Central memory CD4-positive, alpha-beta T cell (primary cell): Measurements from ENCODE around the gene RNF103.
"Not testable (repeated sequence)": the region's sequence is repeated elsewhere in the genome, so short reads cannot be mapped to it uniquely, and the experiment has no call there.

ENCODE experiments used
- DNase-seq: peaks from one replicate; pipeline ENCODE4 v3.0.0; 2022

Gene RNF103

DNA sequence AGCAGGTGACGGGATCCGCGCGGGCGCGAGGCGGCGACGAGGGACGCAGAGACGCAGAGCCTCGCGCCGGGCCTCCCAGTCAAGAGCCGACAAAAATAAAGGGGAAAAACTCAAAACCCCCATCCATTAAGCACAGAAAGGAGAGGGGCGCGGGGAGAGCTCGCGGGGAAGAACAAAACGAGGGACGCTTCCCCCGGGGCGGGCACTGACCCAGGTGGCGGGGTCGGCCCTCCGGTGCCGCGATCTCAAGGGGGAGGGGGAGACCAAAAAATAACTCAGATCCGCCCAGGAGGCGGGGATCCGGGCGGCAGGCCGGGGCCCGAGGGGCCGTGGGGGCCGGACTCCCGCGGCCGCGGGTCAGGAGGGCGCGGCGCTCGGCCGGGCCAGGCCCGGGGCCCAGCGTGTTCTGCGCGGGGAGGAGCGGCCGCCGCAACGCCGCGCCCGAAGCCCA is 597 bp downstream of the RNF103 start:
- peak; percentile 40 for DNase-seq

DNA sequence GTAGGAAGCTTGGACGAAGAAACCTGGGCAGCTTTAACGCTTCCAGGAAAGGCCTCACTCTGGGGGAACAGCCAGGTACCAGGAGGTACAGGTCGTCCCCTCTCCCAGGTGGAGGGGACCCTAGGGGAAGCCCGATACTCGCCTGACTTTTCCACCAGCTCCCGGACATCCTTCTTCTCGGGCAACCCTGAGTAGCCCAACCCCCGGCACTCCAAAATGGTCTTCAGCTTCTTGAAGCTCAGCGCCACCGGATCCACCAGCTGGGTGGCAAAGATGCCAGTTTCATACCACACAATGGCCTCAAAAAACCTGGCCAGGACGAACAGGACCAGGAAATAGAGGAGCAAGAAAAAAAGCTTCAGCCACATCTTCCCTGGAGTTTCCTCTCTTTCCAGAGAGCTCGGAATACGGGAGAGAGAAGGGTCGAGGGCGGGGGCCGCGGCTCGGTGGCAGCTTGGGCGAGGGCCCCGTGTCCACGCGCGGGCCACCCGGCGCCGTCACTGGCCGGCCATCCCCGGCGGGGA is 1.1 kb downstream of the RNF103 start:
- peak; percentile 9 for DNase-seq

DNA sequence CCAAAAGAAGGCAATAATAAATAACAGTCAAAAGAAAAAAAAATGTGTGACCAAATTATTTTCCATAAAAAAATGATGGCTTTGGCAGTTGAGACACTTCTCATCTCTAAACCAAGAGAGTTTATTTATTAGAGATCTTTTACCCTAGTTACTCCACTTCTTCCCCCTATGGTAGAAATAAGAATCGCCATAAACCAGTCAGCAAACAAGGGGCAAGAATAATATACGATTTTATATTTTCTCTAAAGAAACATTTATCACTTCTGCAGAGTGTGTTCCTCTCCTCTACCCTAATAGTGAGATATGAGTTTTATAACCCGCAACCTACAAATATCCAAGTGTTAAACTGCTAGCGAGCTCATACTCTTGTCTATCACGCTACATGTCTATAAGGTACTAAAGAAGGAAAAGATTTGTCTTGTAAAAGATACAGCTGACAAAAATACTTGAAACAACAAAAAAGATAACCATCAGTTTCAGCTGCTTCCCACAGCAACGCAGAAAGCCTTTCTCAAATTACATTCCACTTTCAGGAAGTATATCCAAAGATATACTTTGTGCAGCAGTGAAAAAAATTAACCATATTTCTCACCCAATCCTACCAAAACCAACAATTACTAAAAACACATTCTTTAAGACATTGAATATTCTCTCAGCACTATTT is 2.3 kb downstream of the RNF103 start:
- DNase-seq = no peak

DNA sequence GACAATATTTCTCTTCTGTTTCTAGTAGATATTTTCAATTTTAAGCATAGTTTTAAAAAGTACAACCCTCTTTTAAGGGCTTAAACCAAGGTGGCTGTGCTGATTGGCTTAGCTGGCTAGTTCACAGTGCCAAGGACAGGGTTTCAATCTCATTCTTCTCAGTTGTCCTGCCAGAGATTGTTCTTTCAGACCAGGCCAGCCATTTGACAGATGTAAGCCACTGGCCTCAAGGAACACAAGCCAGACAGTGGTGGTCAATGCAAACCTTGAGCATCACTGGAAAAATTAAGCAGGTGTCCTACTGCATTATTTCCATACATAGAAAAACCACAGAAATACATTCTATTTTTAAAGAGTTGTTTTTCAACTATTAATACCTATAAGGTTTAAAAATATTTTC is 5.9 kb downstream of the RNF103 start:
- no peak for DNase-seq

DNA sequence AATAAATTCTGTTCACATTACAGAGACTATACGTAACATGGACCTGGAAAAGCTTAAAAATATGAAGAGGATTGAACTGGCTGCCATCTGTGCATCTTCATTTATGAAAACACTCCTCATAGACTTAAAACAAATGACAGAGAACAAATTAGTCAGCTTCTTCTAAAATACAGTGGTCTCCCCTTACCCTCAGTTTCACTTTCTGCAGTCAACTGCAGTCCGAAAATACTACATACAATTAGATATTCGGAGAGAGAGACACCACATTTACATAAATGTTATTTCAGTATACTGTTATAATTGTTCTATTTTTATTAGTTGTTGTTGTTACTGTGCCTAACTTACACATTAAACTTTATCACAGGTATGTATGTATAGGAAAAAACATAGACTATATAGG is 6.5 kb downstream of the RNF103 start:
- DNase-seq = no peak

DNA sequence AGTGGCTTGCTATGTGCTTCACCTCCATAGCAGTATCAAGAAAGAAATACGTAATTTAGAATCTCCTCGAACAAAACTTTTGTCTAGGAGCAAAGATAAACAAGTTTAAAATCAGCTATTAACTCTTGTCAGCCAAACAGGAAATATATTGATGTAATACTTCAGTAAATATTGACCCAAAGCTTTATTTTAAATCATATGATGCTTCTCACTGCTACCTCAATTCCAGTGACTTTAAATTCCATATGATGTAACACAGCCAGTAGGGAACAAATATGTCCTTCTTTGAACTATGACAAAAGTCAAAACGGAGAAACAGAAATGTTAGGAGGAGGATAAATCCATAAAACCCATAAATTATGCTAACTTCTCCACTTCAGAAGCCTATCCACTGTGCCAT is 7.2 kb downstream of the RNF103 start:
- DNase-seq = no peak

DNA sequence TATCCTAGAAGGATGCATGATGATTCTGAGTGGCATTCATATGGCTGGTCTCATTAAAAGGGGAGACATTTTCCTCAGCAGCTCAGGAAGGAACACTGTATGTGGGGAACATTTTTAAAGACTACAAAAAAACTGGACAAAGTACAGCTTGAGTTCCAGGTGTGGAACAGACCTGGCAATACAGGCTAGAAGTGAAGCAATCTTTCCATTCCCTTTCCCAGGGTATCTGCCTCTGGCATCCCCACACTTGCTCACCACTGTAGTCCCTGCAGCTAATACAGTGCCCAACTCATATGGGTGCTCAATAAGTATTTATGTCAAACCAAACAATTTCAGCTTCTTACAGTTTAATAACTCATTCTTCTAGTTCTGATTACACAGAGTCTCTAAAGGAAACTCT is 8.1 kb downstream of the RNF103 start:
- DNase-seq = no peak

DNA sequence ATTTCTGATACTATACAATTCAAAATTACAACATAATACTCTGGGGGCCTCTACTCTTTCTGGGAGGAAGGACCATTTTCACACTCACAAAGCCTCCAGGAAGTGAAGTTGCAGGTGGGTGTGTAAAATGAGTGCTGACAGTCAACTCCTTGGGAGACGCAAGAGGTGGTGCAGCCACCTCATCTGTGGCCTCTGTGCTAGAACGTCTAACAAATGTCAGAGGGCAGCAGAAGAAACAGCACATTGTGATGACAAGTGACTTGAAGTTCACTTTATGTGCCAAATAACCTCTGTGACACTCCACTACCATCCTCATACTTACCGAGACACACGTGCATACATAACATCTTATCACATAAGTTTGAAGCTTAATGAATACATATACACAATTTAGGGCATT is 10.2 kb downstream of the RNF103 start:
- no peak for DNase-seq

DNA sequence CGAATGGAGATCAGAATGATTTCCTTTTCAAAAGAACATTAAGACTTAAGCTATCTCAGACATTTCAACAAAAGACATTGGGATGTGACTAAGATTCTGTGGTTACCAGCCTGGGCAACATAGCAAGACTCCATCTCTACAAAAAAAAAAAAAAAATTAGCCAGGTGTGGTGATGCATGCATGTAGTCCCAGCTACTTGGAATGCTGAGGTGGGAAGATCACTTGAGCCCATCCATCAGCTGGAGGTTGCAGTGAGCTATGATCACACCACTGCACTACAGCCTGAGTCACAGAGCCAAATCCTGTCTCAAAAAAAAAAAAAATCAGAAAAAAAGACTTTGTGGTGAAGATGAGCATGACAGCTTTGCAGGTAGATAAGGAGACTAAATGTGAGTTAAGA is 12.8 kb downstream of the RNF103 start:
- no peak for DNase-seq

DNA sequence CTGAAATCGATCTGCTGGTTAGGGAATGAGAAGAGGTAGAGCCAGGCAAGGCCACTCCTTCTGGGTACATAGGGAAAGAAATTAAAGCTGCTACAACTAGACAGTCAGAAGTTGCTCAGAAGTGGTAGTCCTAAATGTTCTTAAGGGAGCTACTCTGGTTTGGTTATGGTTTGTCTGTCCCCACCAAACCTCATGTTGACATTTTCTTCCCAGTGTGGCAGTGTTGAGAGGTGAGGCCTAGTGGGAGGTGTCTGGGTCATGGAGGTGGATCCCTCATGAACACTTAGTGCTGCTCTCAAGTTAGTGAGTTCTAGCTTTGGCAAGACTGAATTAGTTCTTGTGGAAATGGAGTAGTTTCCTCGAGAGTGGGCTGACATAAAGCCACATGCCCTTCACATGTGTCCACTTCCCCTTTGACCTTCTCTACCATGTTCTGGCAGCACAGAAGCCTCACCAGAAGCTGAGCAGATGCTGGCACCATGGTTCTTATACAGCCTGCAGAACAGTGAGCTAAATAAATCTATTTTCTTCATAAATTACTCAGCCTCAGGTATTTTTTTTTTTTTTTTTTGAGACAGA is 14.7 kb downstream of the RNF103 start:
- DNase-seq = no peak

DNA sequence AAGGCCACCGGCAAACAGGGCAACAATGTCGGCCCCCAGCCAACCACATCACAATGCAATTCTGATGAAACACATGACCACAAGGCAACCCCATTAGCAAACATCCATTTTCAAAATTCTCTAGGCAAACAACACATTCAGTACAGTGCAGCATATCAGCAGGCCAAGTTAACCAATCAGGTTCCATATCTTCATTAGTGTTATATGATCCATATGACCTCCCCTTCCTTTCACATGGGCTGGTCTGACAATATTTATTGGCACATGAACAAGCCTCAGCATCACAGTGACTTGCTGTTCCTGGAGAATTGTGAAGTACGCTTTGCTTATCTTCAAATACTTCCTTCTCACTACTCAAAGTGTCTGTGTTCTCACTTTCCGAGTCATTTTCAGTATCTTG is 19.8 kb downstream of the RNF103 start:
- no peak for DNase-seq

DNA sequence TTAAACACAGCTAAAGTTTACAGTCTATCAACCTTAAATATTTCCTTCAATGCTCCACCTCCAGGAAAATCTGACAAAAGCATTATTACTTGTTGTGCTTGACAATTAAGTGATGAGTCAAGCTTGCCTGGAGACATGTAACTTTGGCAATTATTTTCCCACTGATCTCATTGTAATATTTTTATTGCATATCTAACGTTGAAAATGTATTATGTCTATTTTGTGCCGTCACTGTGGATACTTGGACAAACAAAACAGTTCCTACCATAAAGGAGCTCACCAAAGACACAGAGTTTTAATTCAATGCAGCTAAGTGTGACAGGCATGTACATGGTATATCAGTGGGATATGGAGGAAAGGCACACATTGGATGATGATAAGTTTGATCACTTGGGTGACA is 24.7 kb downstream of the RNF103 start:
- no peak for DNase-seq

DNA sequence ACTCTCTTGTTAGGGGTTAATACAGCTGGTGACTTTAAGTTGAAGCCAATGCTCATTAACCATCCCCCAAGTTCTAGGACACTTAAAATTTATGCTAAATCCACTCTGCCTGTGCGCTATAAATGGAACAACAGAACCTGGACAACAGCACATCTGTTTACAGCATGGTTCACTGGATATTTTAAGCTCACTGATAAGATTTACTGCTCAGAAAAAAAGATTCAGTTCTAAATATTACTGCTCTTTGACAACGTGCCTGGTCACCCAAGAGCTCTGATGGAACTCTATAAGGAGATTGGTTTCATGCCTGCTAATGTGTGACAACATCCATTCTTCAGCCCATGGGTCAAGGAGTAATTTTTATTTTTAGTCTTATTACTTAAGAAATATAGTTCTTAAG is 27.5 kb downstream of the RNF103 start:
- DNase-seq = no peak

DNA sequence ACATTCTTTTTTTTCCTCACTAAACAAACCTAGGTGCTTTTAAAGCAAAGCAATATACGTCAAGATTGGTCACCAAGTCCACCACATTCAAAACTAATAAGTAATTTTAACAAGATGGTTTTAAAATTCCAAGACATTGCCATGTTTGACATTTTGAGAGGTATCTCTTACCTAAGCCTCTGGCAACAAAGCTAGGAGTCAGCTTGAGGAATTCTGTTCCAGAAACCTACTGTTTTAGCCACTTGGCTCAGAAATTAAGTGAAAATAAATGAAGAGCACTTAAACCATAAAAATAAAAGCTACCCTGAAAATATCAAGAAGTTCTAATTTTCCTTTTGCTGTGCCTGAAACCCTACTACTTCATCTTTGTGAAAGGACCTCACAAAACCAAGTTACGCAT is 30.4 kb downstream of the RNF103 start:
- DNase-seq = no peak

DNA sequence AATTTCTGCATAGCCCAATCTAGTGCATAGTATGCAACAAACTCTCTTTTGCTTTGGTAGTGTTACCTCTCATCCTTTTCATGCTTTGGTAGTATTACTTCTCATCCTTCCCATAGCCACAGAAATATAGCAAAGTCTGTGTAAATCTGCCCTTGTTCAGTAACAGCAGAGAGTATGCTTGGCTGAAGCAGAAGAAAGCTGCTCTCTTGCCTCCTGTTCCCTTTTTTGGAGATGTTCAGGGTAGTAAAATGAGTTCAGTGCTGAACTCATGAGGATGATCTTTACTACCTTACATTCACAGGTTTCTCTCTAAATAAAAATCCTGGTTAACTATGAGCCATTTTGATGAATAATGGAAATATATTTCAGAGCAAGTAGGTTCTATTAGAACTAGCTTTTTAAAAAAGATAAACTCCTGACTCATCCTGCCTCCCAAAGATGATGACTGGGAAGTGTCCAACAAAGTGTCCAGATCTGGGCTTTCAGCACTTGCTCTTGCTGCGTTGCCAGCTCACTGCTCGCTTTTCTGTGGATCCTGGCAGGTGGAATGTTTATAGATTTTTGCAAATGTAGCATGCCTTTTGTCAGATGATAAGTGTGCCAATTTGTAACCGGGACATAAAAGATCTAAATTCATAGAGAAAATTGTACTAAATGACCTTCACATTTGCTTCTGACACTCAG is 31.0 kb downstream of the RNF103 start:
- DNase-seq = no peak

DNA sequence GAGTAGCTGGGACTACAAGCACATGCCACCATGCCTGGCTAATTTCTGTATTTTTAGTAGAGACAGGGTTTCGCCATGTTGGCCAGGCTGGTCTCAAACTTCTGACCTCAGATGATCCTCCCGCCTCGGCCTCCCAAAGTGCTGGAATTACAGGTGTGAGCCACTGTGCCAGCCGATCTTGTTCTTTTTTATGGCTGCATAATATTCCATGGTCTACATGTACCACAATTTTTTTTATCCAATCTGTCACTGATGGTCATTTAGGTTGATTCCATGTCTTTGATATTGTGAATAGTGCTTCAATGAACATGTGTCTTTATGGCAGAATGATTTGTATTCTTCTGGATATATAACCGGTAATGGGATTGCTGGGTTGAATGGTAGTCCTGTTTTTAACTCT is 34.0 kb downstream of the RNF103 start:
- DNase-seq = not testable (repeated sequence)

DNA sequence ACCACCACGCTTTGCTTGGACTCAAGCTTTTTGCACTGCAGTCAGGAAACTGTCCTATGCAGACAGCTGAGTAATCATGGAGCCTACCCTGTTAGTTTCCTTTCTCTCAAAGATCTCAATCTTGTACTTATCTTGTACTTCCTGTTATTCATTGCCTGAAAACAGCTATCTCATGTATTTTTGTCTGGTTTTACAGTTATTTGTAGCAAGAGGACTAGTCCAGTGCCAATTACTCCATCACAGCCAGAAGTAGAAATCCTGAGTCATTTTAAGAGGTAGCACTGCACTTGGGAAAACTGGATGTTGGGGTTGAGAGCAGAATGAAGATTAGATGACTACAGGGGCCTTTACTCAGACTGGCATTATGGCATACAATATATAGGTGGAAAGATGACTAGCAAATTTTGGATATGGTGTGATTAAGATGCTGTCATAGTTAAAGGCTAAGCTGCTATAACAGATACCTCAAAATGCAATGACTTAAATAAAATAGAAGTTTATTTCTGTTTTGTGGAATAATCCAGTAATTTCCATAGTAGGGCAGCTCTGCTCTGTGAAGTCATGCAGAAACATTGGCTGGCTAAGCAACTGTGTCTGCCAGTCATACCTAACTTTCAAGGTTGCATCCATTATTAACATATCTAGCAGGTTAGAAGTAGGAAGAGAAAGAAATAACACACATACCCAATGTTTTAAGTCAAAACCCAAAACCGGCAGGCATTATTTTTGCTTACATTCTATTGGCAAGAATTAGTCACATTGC is 39.3 kb downstream of the RNF103 start:
- DNase-seq = peak; percentile 33

DNA sequence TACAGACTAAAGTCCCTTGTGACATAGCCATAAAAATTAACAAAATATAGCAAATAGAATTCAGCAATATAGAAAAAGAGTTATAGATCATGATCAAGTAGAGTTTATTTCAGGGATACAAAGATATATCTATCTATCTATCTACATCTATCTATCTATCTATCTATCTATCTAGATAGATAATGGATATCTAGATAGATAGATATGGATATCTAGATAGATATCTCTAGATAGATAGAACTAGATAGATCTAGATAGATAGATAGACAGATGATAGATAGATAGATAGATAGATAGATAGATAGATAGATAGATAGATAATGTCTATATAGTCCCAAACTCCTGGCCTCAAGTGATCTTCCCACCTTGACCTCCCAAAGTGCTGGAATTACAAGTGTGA is 43.1 kb downstream of the RNF103 start:
- no peak for DNase-seq

DNA sequence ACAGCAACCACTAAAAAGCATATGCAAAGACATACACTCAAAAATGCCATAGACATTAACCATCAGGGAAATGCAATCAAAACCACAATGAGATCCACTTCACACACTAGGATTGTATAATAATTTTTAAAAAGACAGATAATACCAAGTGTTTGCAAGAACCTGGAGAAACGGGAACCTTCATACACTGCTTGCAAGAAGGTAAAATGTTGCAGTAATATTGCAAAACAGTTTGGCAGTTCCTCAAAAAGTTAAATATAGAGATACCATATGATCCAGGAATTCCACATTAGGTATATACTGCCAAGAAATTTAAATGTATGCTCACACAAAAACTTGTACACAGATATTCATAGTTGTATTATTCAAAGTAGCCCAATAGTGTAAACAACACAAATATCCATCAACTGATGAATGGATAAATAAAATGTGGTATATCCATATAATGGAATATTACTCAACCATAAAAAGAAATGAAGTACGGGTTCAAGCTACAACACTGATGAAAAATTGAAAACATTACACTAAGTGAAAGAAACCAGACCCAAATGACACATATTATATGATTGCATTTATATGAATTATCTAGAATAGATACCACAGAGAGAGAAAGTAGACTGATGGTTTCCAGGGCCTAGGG is 45.7 kb downstream of the RNF103 start:
- no peak for DNase-seq

DNA sequence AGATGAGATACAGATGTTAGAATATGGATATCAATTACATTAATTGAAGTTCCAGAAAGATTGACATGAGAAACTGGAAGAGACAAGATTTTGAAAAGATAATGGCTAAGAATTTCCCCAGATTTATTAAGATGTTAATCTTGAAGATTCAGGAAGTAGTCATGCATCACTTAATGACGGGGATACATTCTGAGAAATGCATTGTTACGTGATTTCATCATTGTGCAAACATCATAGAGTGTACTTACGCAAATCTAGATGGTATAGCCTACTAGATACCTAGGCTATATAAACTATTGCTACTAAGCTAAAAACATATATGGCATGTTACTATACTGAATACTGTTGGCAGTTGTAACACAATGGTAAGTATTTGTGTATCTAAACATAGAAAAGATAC is 53.6 kb downstream of the RNF103 start:
- DNase-seq = no peak

DNA sequence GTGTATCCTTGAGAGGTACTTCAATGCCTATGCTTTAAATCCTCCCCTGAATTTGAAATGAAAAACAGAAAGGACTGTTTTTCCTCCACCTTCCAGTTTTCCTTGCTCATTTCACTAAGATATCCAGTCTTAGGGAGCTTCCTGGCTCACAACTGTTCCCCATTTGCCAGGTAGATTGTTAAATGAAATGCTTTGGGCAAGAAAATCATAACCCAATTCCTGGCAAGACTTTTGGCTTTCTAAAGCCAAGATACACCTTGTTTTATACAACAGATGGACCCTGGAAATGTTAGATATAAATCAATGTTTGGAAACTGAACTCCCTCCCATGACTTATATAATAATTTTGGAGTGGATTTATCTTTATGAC is 56.9 kb downstream of the RNF103 start:
- no peak for DNase-seq

DNA sequence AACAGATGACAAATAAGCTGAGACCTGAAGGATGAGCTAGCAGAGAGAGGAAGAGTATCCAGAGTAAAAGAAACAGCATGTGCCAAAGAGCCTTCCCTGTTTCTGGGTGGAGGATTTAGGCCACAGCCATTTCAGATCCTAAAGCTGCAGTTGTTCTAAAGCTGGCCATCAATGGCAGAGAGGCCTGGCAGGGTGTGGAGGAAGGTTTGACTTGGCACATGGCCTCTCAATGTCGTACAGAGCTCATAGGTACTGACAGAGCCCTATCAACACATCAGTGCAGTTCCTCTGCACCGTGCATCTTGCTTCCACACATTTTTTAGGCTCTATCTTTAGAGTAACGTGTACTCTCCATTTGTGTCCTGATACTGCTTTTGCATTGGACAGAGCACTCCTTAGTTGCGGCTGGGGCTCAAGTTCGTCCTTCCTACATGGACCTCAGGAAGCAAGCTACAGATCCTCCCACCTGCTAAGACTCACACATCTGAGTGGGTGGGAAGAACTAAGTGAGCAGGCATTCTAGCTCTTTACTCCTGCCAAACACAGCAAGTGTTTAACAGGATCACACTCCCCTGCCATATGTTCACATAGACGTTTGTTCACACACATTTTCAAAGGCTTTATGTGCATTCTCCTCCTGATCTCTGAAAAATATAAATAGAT is 57.4 kb downstream of the RNF103 start:
- DNase-seq = no peak
